Keratinocyte (primary cell): ENCODE data around the gene ZFPM1.

Experiments
- CTCF ChIP-seq, 3 experiments: IDR thresholded peaks in 1 of 3; conservative IDR thresholded peaks in 1 of 3; optimal IDR thresholded peaks in 1 of 3; 2 replicates in 2 of 3; 3 replicates in 1 of 3; pipeline versions ENCODE3 to v1.5.1; 2011; ENCODE audit warnings: low read length in 3 of 3, mild to moderate bottlenecking in 3 of 3, moderate library complexity in 2 of 3, control low read depth in 1 of 3, inconsistent platforms in 1 of 3; ENCODE audit not compliant: insufficient read depth in 2 of 3; ENCODE audit errors: extremely low read depth in 1 of 3
- EZH2 ChIP-seq: IDR thresholded peaks from one replicate; pipeline ENCODE4 v1.6.1; 2012; ENCODE audit warnings: inconsistent platforms, mild to moderate bottlenecking, low read length, moderate library complexity

GRCh38 chr16:88585927-88586581 is 133.0 kb downstream of the ZFPM1 start:
- TF ChIP-seq CTCF (optimal IDR thresholded peaks at IDR 0.05 in 1 of 3, IDR thresholded peaks at IDR 0.05 in 1 of 3, conservative IDR thresholded peaks at IDR 0.05 in 1 of 3; ENCODE audit: extremely low read depth in 1 of 3, insufficient read depth in 2 of 3, low read length in 3 of 3) (no peak), EZH2 (no peak)
